ENCODE measurements around the gene LHFPL6.

The LHFPL6 gene

GRCh38 chr13:39455521-39456175, 147.3 kb downstream of the LHFPL6 start:
- DNase-seq = no peak

GRCh38 chr13:39452834-39453233, 150.2 kb downstream of the LHFPL6 start:
- no peak for DNase-seq

GRCh38 chr13:39452417-39452816, 150.6 kb downstream of the LHFPL6 start:
- DNase-seq = peak; percentile 69

GRCh38 chr13:39451860-39452301, 151.1 kb downstream of the LHFPL6 start:
- DNase-seq = peak; percentile 61

- peak; percentile 14 for DNase-seq
Measured at GRCh38 chr13:39451301-39451700, 151.7 kb downstream of the LHFPL6 start.

GRCh38 chr13:39450176-39450575, 152.8 kb downstream of the LHFPL6 start:
- no peak for DNase-seq

GRCh38 chr13:39448834-39449233, 154.2 kb downstream of the LHFPL6 start:
- no peak for DNase-seq

- no peak for DNase-seq
Measured at GRCh38 chr13:39446865-39447264, 156.1 kb downstream of the LHFPL6 start.

GRCh38 chr13:39444866-39445265, 158.1 kb downstream of the LHFPL6 start:
- DNase-seq = no peak

- DNase-seq = no peak
Measured at GRCh38 chr13:39433651-39434050, 169.3 kb downstream of the LHFPL6 start.

GRCh38 chr13:39432196-39432595, 170.8 kb downstream of the LHFPL6 start:
- no peak for DNase-seq

GRCh38 chr13:39422845-39423565, 180.0 kb downstream of the LHFPL6 start:
- DNase-seq = peak; percentile 17

GRCh38 chr13:39419876-39420275, 183.1 kb downstream of the LHFPL6 start:
- no peak for DNase-seq

GRCh38 chr13:39419068-39419467, 183.9 kb downstream of the LHFPL6 start:
- DNase-seq = no peak

GRCh38 chr13:39418424-39418823, 184.6 kb downstream of the LHFPL6 start:
- DNase-seq = no peak

- DNase-seq = peak; percentile 78
Measured at GRCh38 chr13:39417643-39418042, 185.3 kb downstream of the LHFPL6 start.

- peak; percentile 24 for DNase-seq
Measured at GRCh38 chr13:39417131-39417530, 185.9 kb downstream of the LHFPL6 start.

- peak; percentile 47 for DNase-seq
Measured at GRCh38 chr13:39415008-39415802, 187.8 kb downstream of the LHFPL6 start.

GRCh38 chr13:39414339-39414738, 188.7 kb downstream of the LHFPL6 start:
- DNase-seq = no peak

- peak; percentile 36 for DNase-seq
Measured at GRCh38 chr13:39411511-39411910, 191.5 kb downstream of the LHFPL6 start.

- DNase-seq = no peak
Measured at GRCh38 chr13:39410964-39411363, 192.0 kb downstream of the LHFPL6 start.

GRCh38 chr13:39410096-39410901, 192.7 kb downstream of the LHFPL6 start:
- DNase-seq = peak; percentile 81

GRCh38 chr13:39408512-39408911, 194.5 kb downstream of the LHFPL6 start:
- DNase-seq = no peak

Measured in fibroblast of skin of right biceps (primary cell).